Measurements from ENCODE around the gene PVALB.

PVALB gene

DNA sequence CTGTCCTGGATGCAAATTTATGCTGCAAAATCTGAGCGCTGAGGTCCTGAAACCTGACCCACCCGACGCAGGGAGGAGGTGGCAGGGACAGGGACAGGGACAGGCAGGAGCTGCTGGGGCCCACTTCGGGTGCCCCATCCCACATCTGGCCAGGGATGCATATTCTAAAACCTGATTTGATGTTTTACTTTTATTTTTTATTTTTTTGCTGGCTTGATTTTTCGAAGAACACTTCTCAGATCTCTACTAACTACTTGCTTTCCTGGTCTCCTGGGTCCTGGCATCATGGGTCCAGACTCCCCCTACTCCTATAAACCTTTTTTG is 652 bp upstream of the PVALB start:
- TF ChIP-seq, protein P1, sequence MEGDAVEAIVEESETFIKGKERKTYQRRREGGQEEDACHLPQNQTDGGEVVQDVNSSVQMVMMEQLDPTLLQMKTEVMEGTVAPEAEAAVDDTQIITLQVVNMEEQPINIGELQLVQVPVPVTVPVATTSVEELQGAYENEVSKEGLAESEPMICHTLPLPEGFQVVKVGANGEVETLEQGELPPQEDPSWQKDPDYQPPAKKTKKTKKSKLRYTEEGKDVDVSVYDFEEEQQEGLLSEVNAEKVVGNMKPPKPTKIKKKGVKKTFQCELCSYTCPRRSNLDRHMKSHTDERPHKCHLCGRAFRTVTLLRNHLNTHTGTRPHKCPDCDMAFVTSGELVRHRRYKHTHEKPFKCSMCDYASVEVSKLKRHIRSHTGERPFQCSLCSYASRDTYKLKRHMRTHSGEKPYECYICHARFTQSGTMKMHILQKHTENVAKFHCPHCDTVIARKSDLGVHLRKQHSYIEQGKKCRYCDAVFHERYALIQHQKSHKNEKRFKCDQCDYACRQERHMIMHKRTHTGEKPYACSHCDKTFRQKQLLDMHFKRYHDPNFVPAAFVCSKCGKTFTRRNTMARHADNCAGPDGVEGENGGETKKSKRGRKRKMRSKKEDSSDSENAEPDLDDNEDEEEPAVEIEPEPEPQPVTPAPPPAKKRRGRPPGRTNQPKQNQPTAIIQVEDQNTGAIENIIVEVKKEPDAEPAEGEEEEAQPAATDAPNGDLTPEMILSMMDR (IDR thresholded peaks at IDR 0.05; ENCODE audit: extremely low read depth, insufficient read depth, missing control alignments) = no peak
- in situ Hi-C loops (cut with MboI; ENCODE audit: low pct_unique_long_range_greater_than_20kb, low sequenced_read_pairs, unreplicated experiment) = no loop called here
- no peak for DNase-seq (ENCODE audit: low spot score)

- in situ Hi-C loops (cut with MboI; ENCODE audit: low pct_unique_long_range_greater_than_20kb, low sequenced_read_pairs, unreplicated experiment) = no loop called here
- TF ChIP-seq, protein P1 (IDR thresholded peaks at IDR 0.05; ENCODE audit: extremely low read depth, insufficient read depth, missing control alignments) = no peak
Observed at GRCh38 chr22:36816339-36816635, 548 bp downstream of the PVALB start.

DNA sequence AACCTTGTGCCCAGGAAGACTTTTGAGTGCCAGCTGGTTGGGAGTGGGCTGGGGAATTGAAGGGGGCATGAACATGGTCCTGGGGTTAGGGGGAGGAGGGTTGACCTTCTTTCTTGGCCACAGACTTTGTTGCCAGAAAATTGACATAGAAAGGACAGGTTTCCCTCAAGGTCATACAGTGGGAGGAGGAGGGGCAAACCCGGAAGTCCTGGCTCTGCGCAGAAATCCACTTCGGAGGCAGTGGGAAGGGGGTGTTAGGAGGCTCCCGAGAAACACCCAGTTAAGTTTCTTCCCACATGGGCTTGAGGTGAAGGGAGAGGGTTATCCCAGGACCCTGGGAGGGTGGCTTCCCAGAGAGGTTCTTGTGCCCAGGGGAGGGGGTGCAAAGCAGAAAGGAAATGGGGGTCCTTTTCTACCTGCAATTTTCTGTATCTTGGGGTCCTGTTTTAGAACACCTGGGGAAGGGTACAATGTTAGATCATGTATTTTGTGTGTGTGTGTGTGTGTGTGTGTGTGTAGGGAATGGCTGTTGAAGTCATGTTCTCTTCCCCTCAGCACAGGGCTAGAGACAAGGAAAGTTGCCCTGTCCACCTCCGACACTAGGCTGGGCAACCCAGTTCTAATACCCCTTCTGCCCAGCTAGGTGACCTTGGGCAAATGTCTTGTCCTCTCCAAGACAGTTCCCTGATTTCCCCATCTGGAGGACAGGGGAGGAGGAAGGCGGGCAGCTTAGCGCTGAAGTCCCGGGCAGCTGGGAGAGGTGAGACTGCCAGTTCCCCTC is 1.1 kb downstream of the PVALB start:
- no peak for DNase-seq (ENCODE audit: low spot score)
- TF ChIP-seq, protein P1 (IDR thresholded peaks at IDR 0.05; ENCODE audit: extremely low read depth, insufficient read depth, missing control alignments) = no peak
- in situ Hi-C loops (cut with MboI; ENCODE audit: low pct_unique_long_range_greater_than_20kb, low sequenced_read_pairs, unreplicated experiment) = no loop called here

More at GRCh38 chr22:36816339-36816635, 548 bp downstream of the PVALB start:
- no peak for DNase-seq (ENCODE audit: low spot score)

DNA sequence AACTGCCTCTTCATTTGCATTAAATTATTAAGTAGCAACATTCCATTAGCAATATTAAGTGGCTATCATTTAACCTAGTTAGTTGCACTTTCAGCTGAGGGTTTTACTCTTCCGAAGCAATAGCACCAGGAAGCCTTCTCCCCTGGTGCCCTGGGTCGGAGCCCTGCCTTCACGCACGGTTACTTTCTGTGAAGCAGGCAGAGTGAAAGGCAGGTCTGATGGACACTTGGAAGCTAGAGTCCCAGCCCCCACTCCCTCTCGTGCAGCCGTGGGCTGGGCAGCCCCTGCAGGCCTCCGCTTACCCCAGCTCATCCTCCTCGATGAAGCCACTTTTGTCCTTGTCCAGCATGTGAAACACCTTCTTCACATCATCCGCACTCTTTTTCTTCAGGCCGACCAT is 2.0 kb downstream of the PVALB start:
- in situ Hi-C loops (cut with MboI; ENCODE audit: low pct_unique_long_range_greater_than_20kb, low sequenced_read_pairs, unreplicated experiment) = no loop called here
- DNase-seq (ENCODE audit: low spot score) = no peak
- TF ChIP-seq, protein P1 (IDR thresholded peaks at IDR 0.05; ENCODE audit: extremely low read depth, insufficient read depth, missing control alignments) = no peak

DNA sequence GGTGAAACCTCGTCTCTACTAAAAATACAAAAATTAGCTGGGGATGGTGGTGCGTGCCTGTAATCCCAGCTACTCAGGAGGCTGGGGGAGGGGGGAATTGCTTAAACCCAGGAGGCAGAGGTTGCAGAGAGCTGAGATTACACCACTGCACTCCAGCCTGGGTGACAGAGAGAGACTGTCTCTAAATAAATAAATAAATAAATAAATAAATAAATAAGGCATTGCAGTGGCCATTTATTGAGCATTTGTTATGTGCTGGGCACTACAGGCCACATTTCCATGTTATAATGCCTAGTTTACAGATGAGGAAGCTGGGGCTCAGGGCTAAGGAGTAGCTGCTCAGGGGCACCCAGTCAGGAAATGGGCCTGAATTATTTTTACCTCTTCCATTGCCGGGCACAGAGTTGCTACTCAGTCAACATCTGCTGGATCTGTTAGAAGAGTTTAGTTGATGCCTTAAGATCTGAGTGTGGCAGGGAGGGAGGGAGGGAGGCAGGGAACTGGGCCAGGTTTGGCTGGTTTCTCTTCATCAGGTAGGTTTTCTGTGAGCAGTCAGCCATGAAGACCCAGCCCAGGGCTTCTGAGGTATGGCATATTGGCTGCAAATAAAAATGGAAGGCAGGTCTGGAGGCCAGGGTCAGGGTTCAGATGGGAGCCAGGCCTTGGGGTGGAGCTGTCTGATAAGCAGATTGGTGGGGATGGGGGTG is 5.6 kb downstream of the PVALB start:
- in situ Hi-C loops (cut with MboI; ENCODE audit: low pct_unique_long_range_greater_than_20kb, low sequenced_read_pairs, unreplicated experiment) = no loop called here
- no peak for DNase-seq (ENCODE audit: low spot score)
- TF ChIP-seq, protein P1 (IDR thresholded peaks at IDR 0.05; ENCODE audit: extremely low read depth, insufficient read depth, missing control alignments) = no peak

DNA sequence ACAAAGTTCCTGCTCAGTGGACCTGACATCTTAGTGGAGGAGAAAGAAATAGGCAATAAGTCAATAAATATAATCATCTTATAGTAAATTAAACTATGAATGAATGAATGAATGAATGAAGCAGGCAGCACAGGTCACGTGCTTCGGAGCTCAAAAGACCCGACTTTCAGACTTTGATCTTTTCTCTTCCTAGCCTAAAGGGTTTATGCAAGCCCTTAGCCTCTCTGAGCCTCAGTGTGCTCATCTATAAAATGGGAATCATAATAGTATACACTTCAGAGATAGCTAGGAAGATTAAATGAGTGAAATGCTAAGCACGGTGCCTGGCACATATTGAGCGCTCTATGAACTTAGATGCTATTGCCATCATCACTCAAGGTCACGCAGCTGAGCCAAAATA is 7.5 kb downstream of the PVALB start:
- TF ChIP-seq, protein P1 (IDR thresholded peaks at IDR 0.05; ENCODE audit: extremely low read depth, insufficient read depth, missing control alignments) = no peak
- in situ Hi-C loops (cut with MboI; ENCODE audit: low pct_unique_long_range_greater_than_20kb, low sequenced_read_pairs, unreplicated experiment) = no loop called here
- DNase-seq (ENCODE audit: low spot score) = no peak
